Esophagus muscularis mucosa (tissue), 3 donors: ENCODE data around the gene DBN1.

ENCODE experiments used
- CTCF ChIP-seq, 3 experiments: fragments of 200-600 bp in 2 of 3; fragments of 450-650 bp in 1 of 3; sonication (generic) in 2 of 3; IDR thresholded peaks; one replicate each; pipeline ENCODE4 v1.5.1; 2017 to 2019; ENCODE audit warnings: antibody characterized with exemption in 3 of 3, mild to moderate bottlenecking in 2 of 3, moderate library complexity in 1 of 3
- POLR2A ChIP-seq: fragments of 450-650 bp; IDR thresholded peaks from one replicate; pipeline ENCODE4 v1.6.1; 2017; ENCODE audit warnings: antibody characterized with exemption, moderate library complexity, mild to moderate bottlenecking, low read depth

GRCh38 chr5:177442066-177442826, 31.2 kb downstream of the DBN1 start:
- TF ChIP-seq POLR2A, result no peak
- no peak for TF ChIP-seq CTCF (IDR thresholded peaks at IDR 0.05)
